Body of pancreas (tissue), 4 donors: ENCODE data around the gene GMEB2. TPM values are rescaled to one million over a fixed set of nuclear protein-coding genes. Genes with fewer than 3 reads are reported as not detected.

ENCODE experiments used
- ATAC-seq: fragments of 150-250 bp; one replicate; pipeline ENCODE4 v1.9.1; 2016
- DNase-seq, 4 donors: peaks; one replicate each; pipeline ENCODE4 v3.0.0-alpha.2; 2019
- H3K27ac ChIP-seq, 4 donors: fragments of 200-600 bp; sonication (generic); 1 replicate in 3 of 4; 2 replicates in 1 of 4; pipeline versions ENCODE4 v1.5.1 to v1.6.1; 2016 to 2019; ENCODE audit warnings: mild to moderate bottlenecking in 1 of 4, mixed read lengths in 1 of 4, moderate library complexity in 1 of 4
- H3K27me3 ChIP-seq, 2 donors: fragments of 200-600 bp; sonication (generic); one replicate each; pipeline ENCODE4 v1.6.0; 2016; ENCODE audit warnings: mild to moderate bottlenecking in 1 of 2
- H3K36me3 ChIP-seq, 2 donors: fragments of 200-600 bp; sonication (generic); replicated peaks in 1 of 2; 2 replicates each; pipeline ENCODE4 v1.5.1; 2016; ENCODE audit warnings: low read depth in 2 of 2; ENCODE audit not compliant: insufficient read depth in 1 of 2
- H3K4me1 ChIP-seq: fragments of 200-600 bp; sonication (generic); one replicate; pipeline ENCODE4 v1.6.0; 2016
- H3K4me3 ChIP-seq, 2 donors: fragments of 200-600 bp; sonication (generic); 1 replicate in 1 of 2; 2 replicates in 1 of 2; pipeline ENCODE4 v1.5.1; 2016 to 2019
- H3K9me3 ChIP-seq, 3 donors: fragments of 200-600 bp; sonication (generic); 1 replicate in 2 of 3; 2 replicates in 1 of 3; pipeline ENCODE4 v1.5.1; 2016
- POLR2A ChIP-seq, 3 donors: fragments of 450-650 bp; IDR thresholded peaks; one replicate each; pipeline ENCODE4 v1.6.1; 2016; ENCODE audit warnings: antibody characterized with exemption in 3 of 3, mild to moderate bottlenecking in 2 of 3
- WGBS, 2 donors: methylation state at CpG; one replicate each; pipeline ENCODE4 v1.1.5; 2017; 5-methylcytosine and 5-hydroxymethylcytosine counted together
- intact Hi-C: fragments of 100-400 bp; cut with DNase I; formaldehyde crosslinking; loops from one replicate; pipeline ENCODE4 v1.15.1; 2023
- total RNA-seq, 2 donors: library from RNA; depleted of rRNA; stranded (reverse); fragments of >200 nt; gene quantifications; one replicate each; pipeline ENCODE4 v1.1.0, GENCODE V29; 2016
- TF ChIP-seq, protein P1 (sequence below), 7 experiments: fragments of 450-650 bp in 4 of 7; fragments of 200-600 bp in 3 of 7; sonication (generic) in 3 of 7; IDR thresholded peaks; one replicate each; pipeline ENCODE4 v1.5.1; 2016 to 2019; ENCODE audit warnings: antibody characterized with exemption in 7 of 7

GMEB2 gene
- total RNA-seq, 2 donors from 2014 or later: 8.9 to 9.9 TPM

DNA sequence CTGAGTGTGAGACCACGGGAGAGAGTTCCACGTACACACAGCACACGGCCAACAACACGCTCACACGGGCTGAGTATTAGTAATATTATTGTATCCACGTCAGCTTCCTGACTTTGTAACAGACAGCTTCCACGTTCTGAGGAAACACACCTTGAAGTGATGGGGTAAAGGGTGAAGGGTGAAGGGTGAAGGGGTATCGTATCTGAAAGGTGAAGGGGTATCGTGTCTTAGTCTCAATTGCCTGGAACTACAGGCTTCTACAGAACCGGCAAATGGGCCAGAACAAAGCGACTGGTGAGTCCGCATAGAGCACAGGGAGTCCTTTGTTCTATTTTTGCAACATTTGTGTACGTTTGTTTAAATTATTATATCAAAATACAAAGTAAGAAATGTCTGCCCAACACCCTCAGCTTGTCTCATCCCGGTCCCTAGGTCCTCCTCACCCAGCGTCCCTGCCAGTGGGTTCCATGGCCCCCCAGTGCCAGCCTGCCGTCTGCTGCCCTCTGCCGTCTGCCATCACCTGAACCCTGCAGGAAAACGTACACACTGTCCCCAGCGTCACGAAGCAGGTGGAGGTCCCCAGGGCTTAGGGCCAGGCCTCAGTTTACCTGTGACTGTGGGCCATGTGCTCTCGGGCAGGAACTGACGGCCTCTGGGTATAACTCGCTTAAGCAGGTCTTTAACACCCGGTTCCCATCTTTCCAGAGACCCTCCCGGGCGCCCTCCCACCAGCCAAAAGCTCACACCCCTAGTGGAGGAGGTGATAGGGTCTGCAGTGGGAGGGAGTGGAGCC, 48.5 kb downstream of the GMEB2 start:
- no peak overlapping the region for H3K4me3 ChIP-seq
- no peaks in the 10 kb centered on the region for H3K27me3 ChIP-seq
- WGBS, 2 donors: 57 to 63% methylated on average over 21 to 26 of the region's 26 CpGs
- peaks cover 13% of the 10 kb centered on the region for H3K4me1 ChIP-seq
- no peaks in the 10 kb centered on the region for H3K9me3 ChIP-seq
- no peak overlapping the region for H3K27ac ChIP-seq
- no peak for TF ChIP-seq POLR2A (IDR thresholded peaks at IDR 0.05)
- TF ChIP-seq, protein P1, sequence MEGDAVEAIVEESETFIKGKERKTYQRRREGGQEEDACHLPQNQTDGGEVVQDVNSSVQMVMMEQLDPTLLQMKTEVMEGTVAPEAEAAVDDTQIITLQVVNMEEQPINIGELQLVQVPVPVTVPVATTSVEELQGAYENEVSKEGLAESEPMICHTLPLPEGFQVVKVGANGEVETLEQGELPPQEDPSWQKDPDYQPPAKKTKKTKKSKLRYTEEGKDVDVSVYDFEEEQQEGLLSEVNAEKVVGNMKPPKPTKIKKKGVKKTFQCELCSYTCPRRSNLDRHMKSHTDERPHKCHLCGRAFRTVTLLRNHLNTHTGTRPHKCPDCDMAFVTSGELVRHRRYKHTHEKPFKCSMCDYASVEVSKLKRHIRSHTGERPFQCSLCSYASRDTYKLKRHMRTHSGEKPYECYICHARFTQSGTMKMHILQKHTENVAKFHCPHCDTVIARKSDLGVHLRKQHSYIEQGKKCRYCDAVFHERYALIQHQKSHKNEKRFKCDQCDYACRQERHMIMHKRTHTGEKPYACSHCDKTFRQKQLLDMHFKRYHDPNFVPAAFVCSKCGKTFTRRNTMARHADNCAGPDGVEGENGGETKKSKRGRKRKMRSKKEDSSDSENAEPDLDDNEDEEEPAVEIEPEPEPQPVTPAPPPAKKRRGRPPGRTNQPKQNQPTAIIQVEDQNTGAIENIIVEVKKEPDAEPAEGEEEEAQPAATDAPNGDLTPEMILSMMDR (IDR thresholded peaks at IDR 0.05): peak in 1 of 7 experiments; percentile 5
- intact Hi-C loops: no loop called here
- ATAC-seq (no peak), DNase-seq (no peak)
- no peaks in the 10 kb centered on the region for H3K36me3 ChIP-seq

DNA sequence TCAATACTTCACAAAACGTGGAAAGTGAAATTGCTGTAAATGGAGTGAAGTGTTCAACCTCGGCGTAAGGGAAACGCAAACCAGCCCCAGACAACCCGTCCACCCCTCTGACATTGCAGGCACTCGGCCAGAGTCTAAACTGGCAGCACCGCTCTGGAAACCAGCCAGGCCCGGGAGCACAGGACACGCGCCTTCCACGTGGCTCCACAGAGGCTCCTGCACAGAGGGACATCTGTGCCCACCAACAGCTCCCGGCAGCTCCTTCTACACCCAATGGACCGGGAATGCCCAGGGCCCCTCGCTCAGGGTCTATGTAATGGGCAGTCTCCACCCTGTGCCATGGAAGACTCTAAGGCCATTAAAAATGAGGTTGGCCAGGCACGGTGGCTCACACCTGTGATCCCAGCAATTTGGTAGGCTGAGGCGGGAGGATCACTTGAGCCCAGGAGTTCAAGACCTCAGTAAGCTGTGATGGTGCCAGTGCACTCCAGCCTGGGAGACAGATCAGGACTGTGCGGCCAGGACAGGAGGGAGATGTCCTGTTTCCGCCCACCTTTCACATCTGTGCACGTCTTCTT, 49.5 kb downstream of the GMEB2 start:
- WGBS, 2 donors: 29 to 47% methylated on average over 11 to 19 of the region's 19 CpGs
- ATAC-seq (no peak), DNase-seq (peak; percentile 74 to 91 (median 84))
- Histone ChIP-seq H3K9me3 (no peaks in the 10 kb centered on the region), H3K36me3 (no peaks in the 10 kb centered on the region), H3K4me1 (peaks cover 20% of the 10 kb centered on the region), H3K4me3 (no peak overlapping the region), H3K27ac (no peak overlapping the region), H3K27me3 (no peaks in the 10 kb centered on the region)
- TF ChIP-seq, protein P1 (IDR thresholded peaks at IDR 0.05): no peak
- no peak for TF ChIP-seq POLR2A (IDR thresholded peaks at IDR 0.05)
- intact Hi-C loops: no loop called here

DNA sequence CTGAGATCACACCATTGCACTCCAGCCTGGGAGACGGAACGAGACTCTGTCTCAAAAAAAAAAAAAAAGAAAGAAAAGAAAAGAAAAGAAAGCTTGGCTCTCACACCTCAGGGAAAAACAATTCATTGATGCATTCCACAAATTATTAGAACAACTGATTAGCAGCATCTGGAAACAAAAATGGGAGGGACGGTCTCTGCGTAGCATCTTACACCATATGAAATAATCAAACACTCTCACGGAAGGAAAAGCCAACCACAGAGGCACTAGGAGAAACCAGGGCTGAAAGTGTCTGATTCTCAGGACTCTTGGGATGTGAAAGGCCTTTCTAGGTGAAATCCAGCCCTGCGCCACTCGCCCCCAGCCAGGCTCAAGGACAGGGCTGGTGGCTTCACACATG, 50.6 kb downstream of the GMEB2 start:
- DNase-seq (no peak), ATAC-seq (no peak)
- intact Hi-C loops: no loop called here
- Histone ChIP-seq H3K36me3 (no peaks in the 10 kb centered on the region), H3K9me3 (no peaks in the 10 kb centered on the region), H3K27me3 (no peaks in the 10 kb centered on the region), H3K4me1 (peaks cover 20% of the 10 kb centered on the region), H3K27ac (no peak overlapping the region), H3K4me3 (no peak overlapping the region)
- WGBS, 2 donors: 81 to 86% methylated on average over 7 of the region's 7 CpGs
- TF ChIP-seq, protein P1 (IDR thresholded peaks at IDR 0.05): no peak
- no peak for TF ChIP-seq POLR2A (IDR thresholded peaks at IDR 0.05)

DNA sequence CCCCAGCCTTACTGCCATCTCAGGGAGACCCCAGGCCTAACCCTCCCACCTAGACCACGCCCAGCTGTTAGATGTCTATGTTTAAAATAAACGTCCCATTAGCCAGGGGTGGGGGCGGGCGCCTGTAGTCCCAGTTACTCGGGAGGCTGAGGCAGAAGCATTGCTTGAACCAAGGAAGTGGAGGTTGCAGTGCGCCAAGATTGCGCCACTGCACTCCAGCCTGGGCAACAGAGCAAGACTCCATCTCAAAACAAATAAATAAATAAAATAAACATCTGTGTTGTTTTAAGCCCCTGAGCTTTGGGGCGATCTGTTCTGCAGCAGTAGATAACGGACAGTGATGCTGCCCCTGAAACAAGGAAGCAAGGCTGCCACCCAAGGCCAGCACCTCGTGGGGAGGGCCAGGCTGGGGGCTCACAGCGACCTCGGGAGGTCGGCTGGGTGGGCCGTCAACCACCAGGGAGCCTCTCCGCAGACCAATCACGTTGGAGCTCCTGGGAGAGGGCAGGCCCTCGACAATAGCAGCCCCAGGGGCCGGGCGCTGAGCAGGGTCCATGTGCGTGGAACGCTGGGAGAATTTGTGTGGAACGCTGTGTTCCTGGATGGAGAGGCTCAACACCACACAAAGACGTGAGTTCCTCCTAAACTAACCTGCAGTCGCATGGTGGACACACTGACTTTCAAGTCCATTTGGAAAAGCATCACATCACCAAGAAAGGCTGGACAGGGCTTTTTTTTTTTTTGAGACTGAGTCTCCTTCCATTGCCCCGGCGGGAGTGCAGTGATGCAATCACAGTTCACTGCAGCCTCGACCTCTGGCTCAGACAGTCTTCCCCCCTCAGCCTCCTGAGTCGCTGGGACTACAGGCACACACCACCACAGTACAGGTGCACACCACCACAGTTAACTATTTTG, 51.8 kb downstream of the GMEB2 start:
- TF ChIP-seq, protein P1 (IDR thresholded peaks at IDR 0.05): no peak
- no peak for TF ChIP-seq POLR2A (IDR thresholded peaks at IDR 0.05)
- intact Hi-C loops: no loop called here
- 61 to 63% methylated on average over 20 to 28 of the region's 28 CpGs for WGBS, 2 donors
- ATAC-seq (no peak), DNase-seq (no peak)
- H3K27ac ChIP-seq: no peak overlapping the region
- H3K36me3 ChIP-seq: no peaks in the 10 kb centered on the region
- H3K9me3 ChIP-seq: no peaks in the 10 kb centered on the region
- peaks cover 20% of the 10 kb centered on the region for H3K4me1 ChIP-seq
- H3K27me3 ChIP-seq: no peaks in the 10 kb centered on the region
- no peak overlapping the region for H3K4me3 ChIP-seq
